NCI-H524 (cell line): Measurements from ENCODE around the gene USH1C.

Source experiments
- DNase-seq, 2 experiments: peaks; one replicate each; lab custom pipeline; 2025; lab: John Stamatoyannopoulos, UW

Gene USH1C

DNA sequence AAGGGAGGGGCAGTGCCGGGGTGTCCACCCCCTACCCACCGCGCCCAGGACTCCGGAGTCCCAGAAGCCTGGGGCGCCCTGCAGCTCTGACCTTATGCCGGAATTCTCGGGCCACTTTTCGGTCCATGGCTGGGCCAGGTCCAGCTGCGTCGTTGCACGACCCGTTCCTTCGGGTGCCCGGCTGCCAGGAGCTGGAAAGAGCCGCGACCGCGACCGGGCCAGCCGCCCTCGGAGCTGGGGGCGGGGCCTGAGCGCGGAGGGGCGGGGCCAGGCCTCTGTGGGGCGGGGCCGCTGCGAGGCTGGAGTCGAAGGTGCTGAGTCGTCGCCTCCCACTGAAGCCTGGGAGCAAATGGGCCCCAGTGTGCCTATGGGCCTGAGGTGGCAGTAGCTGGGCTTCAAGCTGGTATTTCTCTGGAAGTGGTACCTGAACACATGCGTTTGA lies at the start of gene USH1C:
TSS of gene USH1C (minus strand) at position 236 of the 442 bp plus-strand sequence. CDS start at position 127, 109 bp downstream.
- DNase-seq: no peak

DNA sequence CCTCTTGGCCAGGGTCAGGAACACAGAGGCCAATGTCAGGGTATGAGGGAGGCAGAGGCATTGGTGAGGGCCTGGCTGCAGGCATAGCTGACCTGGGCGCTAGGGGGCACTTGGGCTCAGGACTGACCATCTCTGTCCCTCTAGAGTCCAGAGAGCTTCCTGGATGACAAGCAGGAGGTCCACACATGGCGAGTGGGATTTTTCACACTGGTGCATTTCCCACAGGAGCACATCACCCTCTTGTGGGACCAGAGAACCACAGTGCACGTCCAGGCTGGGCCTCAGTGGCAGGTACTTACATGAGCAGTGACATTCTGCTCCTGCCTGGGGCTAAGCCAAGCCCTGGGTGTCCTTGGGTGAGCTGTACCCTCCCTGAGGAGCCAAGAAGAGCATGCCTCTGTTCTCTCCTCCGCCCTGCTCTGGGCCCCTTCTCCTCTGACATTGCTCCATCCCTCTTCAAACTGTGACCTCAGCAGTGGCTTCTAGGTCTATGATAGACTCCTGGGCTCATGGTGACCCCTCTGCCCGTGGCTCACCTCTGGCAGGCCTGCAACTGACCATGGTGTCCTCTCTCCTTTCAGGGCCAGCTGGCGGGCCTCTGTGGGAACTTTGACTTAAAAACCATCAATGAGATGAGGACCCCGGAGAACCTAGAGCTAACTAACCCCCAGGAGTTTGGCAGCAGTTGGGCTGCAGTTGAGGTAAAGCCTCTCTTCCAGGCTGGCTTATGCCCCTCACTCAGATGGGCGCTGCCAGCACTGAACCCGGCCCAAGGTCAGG lies 49.4 kb upstream of the USH1C start:
- no peak for DNase-seq

DNA sequence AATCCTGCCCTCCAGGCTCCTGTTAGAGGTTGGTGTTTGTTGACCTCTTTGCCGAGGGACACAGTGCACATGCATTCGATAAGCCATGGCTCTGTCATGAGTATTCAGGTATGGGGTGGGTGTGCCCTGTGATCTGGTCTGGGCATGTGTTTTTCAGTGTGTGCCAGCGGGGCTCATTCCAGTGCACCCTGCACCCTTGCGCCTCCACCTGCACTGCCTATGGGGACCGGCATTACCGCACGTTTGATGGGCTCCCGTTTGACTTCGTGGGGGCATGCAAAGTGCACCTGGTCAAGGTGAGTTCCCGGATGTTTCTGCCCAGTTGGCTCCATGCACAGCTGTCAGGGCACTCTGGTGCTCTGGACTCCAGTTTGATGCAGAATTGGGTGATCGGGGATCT lies 47.1 kb upstream of the USH1C start:
- no peak for DNase-seq

DNA sequence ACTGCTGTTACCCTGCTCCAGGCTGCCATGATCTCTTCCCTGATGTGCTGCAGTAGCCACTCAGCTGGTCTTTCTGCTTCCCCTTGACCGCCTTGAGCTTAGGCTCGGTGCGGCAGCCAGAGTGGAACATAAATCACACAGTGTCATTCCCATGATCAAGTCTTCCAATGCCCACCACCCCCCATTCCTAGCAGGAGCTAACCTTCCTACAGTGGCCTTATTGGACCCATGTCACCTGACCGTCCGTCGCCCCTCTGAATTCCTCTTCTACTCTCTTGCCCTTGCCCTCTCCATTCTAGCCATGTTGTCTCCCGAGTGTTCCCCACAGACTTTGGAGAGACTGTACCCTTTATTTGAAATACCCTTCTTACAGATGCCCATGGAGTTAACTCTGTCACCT lies 46.2 kb upstream of the USH1C start:
- no peak for DNase-seq

DNA sequence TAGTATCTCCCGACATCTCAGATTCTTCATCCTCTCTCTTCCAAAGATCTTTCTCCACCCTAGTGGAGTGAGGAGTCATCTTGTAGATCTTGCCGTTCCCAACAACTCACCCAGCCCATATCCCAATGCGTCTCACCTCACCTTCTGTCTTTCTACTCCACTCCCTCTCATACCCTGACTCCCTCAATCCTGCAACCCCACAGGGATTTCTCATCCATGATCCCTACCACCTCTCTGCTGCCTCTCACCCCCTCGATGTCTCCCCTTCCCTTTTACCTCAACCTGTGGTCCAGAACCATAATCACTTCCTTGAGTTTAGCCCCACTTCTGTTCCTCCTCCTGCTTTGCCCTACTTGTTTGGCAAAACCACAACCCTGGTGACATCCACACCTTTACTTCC lies 44.5 kb upstream of the USH1C start:
- no peak for DNase-seq

DNA sequence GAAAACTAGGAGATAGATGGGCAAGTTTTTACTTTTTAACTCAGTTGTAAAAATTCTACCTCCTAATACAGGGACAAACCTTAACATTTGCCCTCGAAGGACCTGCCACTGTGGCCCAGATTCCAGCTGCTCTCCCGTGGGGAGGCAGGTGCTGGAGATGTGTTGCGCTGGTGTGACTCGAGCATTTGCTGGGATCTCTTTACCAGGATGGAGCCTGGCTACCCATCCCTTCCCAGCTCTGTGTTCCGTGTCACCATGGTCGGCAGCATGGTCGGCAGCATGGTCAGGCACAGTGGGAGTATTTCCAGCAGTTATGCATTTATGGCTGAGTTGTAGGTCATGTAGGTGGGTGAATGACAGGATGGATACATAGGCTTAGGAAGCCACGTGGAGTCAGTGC lies 44.0 kb upstream of the USH1C start:
- DNase-seq: no peak

DNA sequence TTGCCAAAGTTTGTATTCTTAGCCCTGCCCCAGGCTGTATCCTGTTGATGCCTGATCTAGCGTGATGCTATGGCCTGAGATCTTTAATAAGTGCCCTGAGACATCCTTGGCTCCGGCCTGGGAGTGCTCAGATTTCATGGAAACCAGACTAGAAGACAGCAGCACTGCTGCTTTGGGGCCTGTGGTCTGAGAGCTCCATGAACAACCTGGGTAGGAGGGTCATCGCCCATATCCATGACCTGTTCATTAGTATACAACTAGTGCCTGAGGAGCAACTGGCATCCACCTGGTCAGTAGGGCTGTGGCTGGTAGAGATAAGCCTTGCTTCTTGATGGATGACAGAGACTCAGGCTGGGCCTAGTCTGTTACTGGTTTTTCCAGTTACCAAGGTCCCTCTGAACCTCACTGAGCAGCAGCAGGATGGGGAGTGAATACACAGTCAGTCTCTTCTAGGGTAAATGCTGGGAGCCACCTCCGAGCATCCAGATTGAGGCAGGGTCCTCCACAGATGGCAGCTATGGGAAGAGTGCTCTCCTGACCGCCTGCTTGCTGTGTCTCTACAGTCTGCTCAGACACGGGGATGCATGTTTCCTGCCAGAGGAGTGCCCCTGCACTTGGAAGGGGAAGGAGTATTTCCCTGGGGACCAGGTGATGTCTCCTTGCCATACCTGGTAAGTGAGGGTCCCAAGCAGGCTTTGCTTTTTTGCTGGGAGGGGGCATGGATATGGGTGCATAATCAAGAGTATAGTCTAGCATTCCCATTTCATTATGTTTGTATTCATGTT lies 41.9 kb upstream of the USH1C start:
- DNase-seq: no peak

DNA sequence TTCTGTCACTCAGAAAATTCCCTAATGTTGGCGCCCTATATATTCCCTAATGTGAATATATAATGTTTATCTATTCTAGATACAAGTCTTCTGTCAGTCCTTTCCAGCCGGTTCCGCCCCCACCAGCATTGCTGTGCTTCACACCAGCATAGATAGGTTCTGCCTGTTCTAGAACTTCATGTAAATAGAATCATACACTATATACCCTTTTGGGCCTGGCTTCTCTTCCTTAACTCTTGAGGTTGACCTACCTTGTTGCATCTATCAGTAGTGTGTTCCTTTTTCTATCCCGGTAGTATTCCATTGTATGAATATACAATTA lies 37.5 kb upstream of the USH1C start:
- DNase-seq: no peak

DNA sequence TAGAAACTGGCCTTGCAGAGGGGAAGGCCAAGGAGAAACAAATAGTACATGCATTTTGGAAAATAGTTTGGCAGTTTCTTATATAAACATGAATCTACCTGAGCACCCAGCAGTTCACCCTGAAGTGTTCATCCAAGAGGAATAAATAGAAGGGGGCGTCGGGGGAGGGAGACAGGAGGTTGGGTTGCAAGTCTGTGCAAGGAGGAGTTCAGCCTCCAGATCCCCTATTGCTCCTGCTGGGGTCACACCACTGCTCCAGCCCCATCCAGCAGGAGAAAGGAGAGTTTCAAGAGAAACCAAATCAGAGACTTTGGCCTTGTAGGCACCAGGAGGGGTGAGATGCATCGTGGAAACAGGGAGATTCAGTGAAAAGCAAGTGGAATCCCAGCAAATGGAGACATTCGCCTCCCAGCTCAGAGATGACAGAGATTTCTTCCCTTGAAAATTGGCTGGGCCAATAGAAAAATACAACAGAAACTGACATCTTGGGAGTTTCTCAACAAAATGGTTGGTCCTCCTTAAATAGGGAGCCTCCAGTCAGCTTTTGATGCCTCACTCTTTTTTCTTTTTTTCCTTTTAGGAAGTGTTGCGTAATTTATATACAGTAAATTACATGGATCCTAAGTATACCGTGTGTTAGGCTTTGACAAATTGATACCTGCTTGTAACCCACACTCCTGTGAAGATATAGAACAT lies 37.0 kb upstream of the USH1C start:
- no peak for DNase-seq

DNA sequence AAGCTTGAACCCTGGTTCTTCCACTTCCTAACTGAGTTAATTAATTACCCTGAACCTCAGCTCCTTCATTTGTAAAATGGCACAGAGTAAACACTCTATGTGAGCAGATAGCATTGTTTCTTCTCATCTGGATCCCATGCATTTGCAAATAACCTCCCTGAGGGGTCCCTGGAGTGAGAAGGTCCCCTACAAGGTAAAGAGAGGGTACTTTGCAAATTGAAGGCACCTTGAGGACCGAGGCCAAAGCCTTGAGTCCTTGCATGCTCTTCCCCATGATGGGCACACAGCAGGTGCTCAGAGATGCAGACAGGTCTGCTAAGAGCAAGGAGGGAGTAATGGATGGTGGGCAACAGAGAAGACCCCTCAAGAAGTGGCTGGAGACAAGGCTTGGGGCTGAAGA lies 36.1 kb upstream of the USH1C start:
- DNase-seq: no peak

DNA sequence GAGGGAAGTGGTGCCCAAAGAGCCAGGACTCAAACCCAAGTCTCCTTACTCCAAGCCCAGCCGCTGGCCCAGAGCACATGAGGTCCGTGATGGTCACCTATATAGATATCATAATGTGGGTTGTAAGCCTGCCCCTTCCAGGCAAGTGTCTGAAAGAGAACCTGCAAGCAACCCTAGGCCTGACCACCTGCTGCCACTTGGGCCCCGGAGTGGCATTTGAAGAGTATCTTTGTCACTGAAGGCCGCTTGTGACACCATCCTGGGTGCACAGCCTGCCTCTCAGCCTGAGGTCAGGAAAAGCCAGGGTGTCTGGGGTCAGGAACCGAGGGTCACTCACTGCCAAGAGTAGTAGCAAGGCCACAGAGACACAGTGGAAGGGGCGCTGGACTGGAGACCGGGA lies 35.2 kb upstream of the USH1C start:
- no peak for DNase-seq

DNA sequence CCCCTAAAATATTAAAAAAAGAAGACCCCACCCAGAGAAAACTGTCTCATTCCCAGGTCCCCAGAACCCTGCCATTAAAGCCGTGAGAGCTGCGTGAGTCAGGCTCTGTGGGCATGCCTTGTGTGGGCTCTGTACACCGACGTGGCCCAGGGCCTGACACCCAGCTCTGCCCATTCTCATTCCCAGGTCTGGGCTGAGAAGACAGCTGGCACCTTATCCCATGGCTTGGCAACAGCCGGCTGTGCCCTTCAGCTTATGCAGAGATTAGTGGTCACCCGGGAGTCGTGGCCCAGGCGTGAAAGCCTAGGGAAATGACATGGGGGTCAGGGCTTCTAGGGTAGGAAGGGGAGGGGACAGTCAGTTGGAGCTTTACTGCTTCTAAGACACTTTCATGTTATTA lies 34.7 kb upstream of the USH1C start:
- no peak for DNase-seq

DNA sequence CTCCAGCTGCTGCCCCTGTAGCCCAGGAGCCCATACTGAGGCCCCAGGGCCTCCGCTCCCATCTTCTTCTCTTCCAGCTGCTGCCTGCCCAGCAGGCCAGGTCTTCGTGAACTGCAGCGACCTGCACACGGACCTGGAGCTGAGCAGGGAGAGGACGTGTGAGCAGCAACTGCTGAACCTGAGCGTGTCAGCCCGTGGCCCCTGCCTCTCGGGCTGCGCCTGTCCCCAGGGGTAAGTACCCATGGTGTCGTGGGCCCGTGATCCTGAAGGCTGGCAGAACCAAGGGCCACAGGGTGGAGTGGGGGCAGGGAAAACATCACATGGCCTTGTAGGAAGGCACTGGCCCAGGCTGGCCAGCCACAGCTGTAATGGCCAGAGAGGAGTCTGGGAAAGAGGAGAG lies 34.1 kb upstream of the USH1C start:
- DNase-seq: no peak

DNA sequence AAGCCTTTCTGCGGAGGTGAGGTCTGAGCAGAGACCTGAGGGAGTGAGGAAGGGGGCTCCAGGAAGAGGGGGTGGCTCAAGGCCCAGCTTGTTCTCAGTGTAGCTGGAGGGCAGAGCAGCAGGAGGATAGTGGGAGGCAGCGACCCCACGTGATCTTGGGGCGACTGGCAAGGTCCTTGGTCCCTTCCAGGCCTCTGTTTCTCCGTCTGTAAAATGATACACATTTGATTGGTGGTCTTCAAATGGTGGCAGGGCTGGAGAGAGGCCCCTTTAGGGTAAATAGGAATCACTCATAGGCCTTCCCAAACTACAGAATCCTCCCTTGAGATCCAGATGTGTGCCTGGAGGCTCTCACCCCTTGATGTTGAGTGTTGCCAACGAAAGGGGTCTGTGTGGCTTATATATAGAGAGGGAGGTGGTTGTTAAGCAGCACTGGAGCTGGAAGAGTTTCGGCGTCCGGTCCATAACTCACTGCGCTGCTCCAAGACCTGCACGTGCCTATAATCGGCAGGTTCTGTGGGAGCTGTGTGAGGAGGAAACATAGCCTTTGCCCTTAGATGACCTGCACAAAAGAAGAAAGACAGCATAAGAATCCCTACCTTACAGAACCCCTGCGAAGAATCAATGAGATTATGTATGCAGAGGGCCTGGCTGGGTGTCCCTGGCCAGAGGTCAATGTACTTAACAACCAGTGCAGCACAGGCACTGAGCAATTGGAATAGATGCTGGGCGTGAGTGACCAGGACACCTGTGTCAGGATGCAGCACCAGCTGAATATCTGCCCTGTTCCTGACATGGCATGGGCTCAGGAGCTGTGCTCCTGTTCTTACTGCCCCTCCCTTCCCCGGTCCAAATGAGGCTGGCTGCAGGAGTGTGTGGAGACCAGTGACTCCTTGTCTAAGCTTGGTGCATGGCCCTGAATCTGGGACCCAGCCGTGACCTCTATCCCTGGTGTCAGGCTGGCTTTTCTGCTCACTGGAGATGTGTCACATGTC lies 31.5 kb upstream of the USH1C start:
- DNase-seq: no peak

DNA sequence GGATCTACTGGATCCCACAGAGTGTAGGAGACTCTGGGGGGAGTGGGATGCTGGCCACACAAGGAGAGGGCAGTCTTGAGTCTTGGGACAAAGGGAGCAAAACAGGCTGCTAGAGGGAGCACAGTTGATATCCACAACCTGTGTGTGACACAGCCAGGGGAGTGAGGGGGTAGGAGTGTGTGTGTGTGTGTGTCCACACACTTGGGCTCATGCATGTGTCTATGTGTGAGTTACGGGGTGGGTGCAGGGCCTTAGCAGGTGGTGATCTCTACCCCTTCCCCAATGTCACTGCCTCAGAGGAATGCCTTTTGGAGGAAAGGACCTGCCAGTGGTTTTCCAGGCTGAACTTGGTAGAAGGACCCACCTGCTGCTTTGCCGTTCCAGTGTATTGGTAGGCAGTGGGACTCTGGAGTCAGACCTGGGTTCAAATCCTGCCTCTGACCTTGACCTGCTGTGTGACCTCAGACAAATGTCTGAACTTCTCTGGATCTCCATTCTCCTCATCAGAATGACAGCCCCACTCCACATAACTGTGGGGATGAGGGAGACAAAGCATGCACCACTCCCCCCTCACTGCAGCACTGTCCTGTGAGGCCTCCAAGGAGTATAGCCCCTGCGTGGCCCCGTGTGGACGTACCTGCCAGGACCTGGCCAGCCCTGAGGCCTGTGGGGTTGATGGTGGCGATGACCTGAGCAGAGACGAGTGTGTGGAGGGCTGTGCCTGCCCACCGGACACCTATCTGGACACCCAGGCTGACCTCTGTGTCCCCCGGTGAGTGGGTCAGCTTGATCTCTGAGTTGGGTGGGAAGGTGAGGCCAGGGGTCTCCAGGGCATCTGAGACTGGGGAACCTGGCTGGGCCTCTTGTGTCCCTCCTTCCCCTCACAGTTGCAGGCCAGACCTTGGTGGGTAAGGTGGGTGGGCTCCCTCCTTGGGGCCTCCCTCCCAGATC lies 30.2 kb upstream of the USH1C start:
- DNase-seq: no peak

DNA sequence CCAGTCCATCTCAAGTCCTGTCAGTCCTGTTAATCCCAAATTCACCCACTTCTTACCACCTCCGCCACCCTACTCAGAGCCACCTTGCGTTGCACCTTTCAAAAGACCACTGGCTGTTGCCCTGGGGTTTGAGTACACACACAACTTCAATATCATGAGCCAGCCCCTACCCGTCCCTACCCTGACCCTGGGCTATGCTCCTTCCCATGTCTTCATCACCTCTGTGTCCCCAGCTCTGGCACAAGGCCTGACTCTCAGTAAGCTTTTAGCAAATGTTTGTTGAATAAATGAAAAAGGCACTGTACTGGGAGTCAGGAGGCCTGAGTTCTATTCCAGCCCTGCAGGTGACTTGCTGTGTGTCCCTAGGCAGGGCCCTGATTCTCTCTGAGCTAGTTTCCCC lies 29.3 kb upstream of the USH1C start:
- no peak for DNase-seq

DNA sequence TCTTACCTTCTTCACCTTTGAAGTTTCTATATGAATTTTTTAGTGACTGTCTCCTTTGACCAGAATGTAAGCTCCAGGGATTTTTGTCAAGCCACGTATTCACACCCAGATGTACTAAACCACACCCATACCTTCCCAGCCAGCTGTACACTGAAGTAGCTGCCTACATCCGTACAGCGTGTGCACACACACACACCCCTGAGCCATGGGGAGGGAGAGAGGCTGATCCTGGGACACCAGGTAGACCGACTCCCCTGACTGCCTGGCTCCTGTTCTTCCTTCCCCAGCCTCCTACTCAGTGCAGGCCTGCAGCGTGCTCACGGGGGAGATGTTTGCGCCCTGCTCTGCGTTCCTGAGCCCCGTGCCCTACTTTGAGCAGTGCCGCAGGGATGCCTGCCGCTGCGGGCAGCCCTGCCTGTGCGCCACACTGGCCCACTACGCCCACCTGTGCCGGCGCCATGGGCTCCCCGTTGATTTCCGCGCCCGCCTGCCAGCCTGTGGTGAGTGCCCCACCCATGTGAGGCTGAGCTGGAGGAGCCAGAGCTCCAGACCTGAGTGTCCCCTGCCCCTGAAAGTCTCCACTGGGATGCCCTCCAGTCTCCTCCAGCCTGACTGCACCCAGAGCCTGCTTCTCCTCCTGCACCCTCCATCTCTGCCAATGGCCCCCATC lies 28.7 kb upstream of the USH1C start:
- DNase-seq: no peak

DNA sequence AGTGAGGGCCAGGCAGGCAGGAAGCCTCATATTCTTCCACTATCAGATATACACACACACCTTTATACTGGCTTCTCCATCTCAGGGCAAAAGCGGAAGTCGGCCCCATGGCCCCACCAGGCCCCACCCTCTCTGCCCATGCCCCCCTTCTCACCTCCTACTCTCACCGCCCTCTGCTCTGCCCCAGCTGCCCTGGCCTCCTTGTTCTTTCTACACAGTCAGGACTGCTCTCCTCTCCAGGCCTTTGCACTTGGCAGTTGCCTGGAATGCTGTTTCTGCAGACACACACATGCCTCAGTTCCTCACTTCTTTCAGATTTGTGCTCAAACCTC lies 28.1 kb upstream of the USH1C start:
- DNase-seq: no peak

DNA sequence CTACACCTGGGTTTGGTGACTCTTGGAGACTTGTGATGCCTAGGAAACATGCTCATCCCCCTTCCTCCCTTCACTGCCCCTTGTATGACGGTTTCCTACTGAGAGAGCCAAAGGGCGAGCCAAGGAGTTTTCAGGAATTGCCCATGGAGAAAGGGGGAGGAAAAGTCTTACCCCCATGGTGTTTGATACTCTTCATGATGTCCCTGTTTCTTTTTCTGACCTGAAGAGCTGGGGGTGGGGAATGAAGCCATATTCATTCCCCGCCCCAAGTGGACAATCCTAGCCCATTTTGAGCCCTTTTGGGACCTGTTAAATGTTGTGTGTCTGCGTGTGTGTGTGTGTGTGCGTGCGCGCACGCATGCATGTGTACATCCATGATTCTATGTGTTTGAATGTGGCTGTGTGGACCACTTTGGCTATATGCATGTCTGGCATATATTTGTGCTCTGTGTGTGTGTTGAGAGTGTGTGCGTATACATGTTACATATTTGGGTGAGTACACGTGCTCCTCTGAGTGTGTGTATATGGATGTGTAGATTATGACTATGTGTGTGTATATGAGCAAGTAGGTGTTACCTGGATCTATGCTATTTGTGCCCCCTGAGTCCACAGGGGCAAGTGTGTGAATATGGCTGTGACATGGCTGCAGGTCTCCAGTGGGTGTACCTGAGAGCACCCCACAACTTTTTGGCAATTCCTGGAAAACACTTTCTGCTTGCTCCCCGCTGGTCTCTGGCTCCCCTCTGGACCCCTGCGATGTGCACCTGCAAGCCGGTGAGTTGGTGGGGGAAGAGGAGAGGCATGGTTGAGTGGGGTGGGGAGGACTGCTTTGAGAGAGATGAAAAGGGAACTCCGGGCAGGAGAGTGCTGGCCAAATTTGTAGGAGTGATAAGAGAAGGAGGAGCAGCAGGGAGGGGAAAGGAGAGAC lies 27.5 kb upstream of the USH1C start:
- DNase-seq: no peak
